ENCODE results near the gene LRP5.

LRP5 gene

GRCh38 chr11:68309621-68310185 lies 2.7 kb upstream of the LRP5 start:
- DNase-seq (ENCODE audit: low spot score): no peak

DNA sequence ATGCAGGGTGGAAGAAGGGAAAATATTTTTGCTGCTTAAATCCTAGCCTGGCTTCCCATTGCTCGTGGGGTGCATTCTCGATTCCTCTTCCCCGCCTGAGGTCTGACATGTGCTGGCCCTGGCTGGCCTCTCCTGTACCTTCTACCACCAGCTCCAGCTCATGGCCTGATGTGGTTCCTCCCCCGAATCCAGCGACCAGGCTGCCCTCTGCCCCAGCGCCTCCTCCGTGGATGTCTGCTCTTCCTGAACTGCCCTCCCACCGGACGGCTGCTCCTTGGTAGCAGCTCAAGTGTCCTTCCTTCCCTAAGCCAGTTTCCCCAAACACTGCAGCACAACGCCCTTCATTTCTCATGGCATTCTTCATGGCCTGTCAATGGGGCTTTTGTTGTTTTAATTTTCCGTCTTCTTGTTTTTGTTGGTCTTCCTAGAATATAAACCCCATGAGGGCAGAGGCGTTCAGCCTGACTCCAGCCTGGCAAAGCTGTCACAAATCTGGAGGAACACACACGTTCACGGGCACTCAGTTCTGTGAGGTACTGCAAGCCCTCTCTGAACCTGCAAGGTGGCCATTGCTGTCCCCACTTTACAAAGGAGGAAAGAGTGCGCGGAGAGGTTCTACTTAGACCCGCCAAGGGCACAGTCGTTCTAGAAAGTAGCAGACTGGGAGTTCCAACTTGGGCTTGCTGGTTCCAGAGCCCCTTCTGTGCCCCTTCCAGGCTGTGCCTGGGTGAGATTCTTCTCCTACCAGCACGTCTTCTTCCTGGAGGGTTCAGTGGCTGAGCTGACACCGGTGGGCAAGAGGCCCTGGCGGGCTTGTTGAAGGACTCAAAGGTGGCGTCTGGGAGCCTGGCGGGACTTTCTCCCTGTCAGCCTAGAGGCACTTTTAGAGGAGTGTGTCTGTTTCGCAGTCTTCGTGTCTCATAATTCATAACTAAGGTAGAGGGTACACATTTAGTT lies 953 bp upstream of the LRP5 start:
- no peak for DNase-seq (ENCODE audit: low spot score)

- peak; percentile 64 for DNase-seq (ENCODE audit: low spot score)
These were observed 586 bp downstream of the LRP5 start for GRCh38 chr11:68312780-68313573.

GRCh38 chr11:68313574-68314202 lies 1.3 kb downstream of the LRP5 start:
- DNase-seq (ENCODE audit: low spot score): peak; percentile 34

- DNase-seq (ENCODE audit: low spot score): no peak
These were observed 2.1 kb downstream of the LRP5 start for GRCh38 chr11:68314203-68315170.

DNA sequence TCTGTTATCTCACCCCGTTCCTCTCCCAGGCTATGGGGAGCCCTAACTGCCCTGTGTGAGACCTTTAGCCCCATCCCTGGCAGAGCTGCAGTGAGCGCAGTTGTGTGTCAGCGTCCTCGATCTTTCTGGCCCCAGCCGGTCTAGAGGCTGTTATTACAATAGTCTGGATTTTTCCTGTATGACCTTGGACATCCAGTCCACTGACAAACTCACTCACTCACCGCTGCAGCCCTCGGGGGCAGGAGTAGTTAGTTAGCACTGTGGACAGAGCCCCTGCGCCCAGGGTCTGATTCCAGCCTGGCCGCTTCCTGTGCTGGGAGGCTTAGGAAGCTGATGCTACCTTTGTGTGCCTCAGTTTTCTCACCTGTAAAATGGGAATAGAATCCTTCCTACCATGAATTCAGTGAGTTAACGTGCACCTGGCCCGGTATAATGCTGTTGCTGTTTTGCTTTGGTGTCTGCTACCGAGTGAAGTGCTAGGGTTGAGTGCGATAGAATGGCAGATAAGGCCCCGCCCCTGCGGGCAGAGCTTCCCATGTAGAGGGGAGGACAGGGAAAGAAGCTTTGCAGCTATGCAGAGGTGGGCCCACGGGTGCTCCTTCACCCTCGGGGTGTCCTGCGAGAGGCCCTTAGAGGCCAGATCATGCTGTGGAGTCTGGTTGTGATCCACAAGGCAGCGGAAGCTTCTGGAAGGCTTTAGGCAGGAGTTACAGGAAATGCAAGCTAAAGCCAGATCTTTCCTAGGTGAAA lies 3.0 kb downstream of the LRP5 start:
- no peak for DNase-seq (ENCODE audit: low spot score)

DNA sequence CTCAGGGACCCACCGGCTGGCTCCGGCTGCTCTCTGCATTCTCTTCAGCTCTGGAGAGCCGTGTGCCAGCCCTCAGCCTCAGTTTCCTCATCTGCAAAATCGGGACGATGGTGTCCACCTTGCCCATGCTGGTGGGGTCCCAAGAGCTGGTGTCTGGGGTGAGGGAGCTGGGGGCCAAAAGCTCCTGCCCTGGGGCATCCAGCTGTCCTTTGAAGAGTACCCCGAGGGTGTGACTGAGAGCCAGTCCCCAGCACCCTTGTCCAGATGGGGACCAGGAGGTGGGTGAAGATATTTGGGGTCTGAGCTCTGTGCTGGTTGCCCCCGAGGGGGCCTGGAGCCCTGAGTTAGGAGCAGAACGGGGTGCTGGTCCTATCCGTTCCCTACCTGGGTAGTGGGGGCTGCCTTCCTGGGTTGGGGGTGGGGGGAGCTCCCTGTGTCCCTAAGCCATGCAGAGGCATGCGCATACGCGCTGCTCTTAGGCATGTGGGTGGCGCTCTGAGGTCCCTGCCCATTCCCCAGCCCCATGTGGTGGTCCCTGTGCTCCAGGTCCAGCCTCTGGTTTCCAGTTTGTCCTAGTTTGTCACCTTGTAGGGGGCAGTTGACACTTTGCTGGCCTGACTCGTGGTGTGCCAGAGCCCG lies 4.9 kb downstream of the LRP5 start:
- DNase-seq (ENCODE audit: low spot score): no peak

- DNase-seq (ENCODE audit: low spot score): no peak
These were observed 9.1 kb downstream of the LRP5 start for GRCh38 chr11:68321293-68322051.

GRCh38 chr11:68322052-68322430 lies 9.7 kb downstream of the LRP5 start:
- no peak for DNase-seq (ENCODE audit: low spot score)

- DNase-seq (ENCODE audit: low spot score): no peak
These were observed 11.8 kb downstream of the LRP5 start for GRCh38 chr11:68324241-68324640.

DNA sequence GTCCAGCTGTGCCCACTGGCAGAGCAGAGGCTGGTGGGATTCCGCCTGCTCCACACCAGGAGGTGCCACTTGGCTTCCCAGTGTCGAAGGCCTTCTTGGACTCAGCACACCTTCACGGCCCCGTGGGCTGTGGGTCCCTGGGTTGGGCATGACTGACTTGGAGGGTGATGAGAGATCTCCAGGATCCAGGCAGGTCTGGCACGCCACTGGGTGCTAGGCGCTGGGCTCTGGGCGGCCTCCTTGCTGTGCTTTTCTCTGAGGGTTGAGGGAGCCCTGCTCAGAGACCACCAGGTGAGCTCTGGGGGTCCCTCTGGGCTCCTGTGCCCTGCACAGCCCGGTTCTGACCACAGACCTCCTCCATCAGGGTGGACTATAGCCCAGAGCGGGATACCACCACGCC lies 12.3 kb downstream of the LRP5 start:
- DNase-seq (ENCODE audit: low spot score): no peak

GRCh38 chr11:68325183-68325906 lies 13.0 kb downstream of the LRP5 start:
- no peak for DNase-seq (ENCODE audit: low spot score)

GRCh38 chr11:68325907-68326220 lies 13.5 kb downstream of the LRP5 start:
- DNase-seq (ENCODE audit: low spot score): no peak

DNA sequence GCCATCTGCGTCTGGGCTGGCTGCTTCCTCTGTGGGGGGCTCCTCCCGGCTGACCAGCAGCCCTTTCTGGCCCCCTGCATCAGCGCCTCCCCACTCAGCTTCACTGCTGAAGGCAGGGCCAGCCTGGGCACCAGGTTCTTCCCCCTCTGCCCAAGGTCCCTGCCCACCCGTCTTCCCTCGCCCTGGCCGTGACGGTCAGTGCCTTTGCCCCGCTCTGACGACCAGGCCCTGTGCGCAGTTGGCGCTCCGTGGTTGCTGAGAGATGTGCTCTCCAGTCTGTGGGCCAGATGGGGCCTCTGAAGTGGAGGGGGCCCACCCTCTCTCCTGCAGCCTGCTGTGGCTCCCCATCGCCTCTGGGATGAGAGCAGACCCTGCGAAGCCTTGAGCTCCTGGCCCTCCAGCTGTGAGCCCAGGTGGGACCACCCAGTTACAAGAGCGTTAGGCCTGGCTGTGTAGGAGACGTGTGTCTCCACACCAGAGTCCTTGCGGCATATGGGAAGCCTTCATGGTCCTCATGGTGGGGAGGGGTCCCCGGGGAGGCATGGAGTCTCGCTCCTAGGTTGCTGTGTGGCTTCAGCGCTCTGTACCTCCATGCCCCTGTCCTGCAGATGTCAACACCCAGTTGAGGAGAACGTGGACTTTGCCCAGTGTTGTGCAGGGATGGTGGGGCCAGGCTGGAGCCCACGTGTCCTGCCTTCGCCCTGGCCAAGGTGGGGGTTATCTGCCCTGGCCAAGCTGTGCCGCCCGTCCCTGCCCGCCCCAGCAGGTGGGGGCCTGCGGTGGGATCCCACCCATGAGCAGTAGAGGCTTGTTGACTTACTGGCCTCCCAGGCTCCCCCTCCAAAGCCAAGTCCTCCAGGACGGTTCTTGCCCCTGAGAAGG lies 14.2 kb downstream of the LRP5 start:
- DNase-seq (ENCODE audit: low spot score): no peak

DNA sequence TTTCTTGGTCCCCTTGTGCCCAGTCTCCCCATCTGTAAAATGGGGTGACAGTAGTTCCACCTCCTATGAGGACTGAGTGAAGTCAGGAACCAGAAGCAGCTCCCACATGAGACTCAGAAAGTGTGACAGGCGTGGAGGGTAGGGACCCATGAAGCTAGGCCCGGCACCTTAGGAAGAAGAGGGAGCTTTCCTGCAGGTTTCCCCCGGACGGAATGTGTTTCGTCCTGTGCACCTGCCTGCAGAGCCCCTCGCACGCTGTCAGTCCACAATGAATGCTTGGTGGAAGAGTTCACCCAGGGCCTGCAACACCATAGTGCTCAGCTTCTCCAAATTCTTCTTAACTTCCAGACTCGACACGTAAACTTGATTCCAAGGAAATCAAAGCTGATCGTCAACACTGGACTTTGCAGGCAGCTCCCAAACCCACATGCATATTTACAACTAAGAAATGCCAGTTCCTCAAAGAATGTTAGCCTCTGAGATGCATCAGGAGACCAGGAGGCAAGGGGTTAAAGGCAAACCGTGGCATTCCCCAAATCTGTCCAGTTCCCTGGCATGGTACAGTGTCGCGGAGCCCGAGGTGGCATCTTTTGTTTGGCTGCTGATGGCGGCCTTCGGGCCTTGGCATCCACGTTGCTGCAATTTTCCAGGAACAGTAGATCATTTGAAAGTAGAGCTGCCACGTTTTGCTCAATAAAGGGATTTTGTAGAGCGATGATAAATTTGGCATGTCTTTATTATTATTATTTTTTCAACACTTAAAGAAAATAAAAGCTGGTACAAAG lies 15.4 kb downstream of the LRP5 start:
- no peak for DNase-seq (ENCODE audit: low spot score)

DNA sequence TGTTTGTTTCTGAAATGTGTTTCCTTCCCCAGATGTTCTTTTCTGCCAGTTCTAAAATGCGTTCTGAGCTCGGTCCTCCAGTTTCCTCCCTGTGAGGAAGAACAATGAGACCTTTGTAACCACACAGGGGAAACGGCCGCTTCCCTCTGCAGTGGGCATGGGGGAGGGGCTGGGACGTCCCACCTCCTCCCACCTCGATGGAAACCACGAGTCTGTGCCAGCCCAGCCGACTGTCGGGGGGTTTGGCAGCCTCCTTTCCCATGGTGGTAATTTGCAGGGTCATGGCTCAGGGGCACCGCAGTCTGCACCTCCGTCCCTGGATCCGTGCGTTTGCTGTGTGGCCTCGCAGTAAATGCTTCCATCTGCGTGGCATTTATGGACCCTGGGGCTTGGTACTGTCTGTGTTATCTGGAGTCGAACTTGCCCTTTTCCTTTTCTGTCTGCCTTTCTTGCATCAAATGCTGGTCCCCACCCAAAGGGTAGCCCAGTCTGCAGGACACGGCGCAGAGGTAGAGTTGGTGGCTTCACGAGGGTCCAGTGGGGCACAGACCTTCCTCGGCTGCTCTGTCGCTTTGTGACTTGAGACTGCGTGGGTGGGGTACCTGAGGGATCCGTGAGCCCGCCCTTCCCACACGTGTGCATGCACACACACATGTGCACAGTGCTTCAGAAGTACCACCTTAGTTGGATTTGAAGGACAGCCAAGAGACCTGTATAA lies 16.1 kb downstream of the LRP5 start:
- no peak for DNase-seq (ENCODE audit: low spot score)

All from AG20443 (cell line).